Adipose tissue (tissue), 3 donors: ENCODE results near the gene DMAP1. TPM values are rescaled to one million over a fixed set of nuclear protein-coding genes. Genes with fewer than 3 reads are reported as not detected.

ENCODE experiments used
- H3K27ac ChIP-seq: one replicate; pipeline ENCODE4 v1.5.1; 2013; ENCODE audit warnings: low read depth, low read length
- WGBS, 3 donors: extraction: QIAGEN DNeasy Blood & Tissue Kit; methylation state at CpG; one replicate each; pipeline ENCODE4 v1.1.7; 2013; 5-methylcytosine and 5-hydroxymethylcytosine counted together
- polyA plus RNA-seq, 3 donors: library from polyadenylated mRNA; stranded (reverse); fragments of 200-250 nt; gene quantifications; one replicate each; pipeline ENCODE4 v1.2.3, GENCODE V29; 2013
- donor health status: healthy with polysubstance abuse.
- donor health status: Bipolar disorder and iron deficiency.
- donor health status: healthy.

The DMAP1 gene
- polyA plus RNA-seq, 3 donors = 24.5 to 31.0 (median 26.9) TPM

GRCh38 chr1:44223187-44223610 is 9.9 kb downstream of the DMAP1 start:
- no peak overlapping the region for H3K27ac ChIP-seq
- WGBS, 3 donors = 54 to 79% (median 62%) methylated on average over 11 of the region's 11 CpGs

GRCh38 chr1:44225761-44226160 is 12.5 kb downstream of the DMAP1 start:
- H3K27ac ChIP-seq = no peak overlapping the region
- 94 to 98% (median 98%) methylated on average over 2 of the region's 2 CpGs for WGBS, 3 donors

GRCh38 chr1:44227211-44227610 is 13.9 kb downstream of the DMAP1 start:
- no peak overlapping the region for H3K27ac ChIP-seq
- WGBS, 3 donors = 18 to 78% (median 53%) methylated on average over 1 of the region's 1 CpG

GRCh38 chr1:44228218-44228617 is 14.9 kb downstream of the DMAP1 start:
- H3K27ac ChIP-seq = no peak overlapping the region
- WGBS, 3 donors = 95 to 97% (median 96%) methylated on average over 13 of the region's 13 CpGs

GRCh38 chr1:44229435-44230167 is 16.3 kb downstream of the DMAP1 start:
- H3K27ac ChIP-seq = no peak overlapping the region
- WGBS, 3 donors = 94 to 96% (median 96%) methylated on average over 16 of the region's 16 CpGs

- 92 to 95% (median 93%) methylated on average over 3 of the region's 3 CpGs for WGBS, 3 donors
- H3K27ac ChIP-seq = no peak overlapping the region
These were observed 17.5 kb downstream of the DMAP1 start for GRCh38 chr1:44230796-44231195.

GRCh38 chr1:44233593-44233992 is 20.3 kb downstream of the DMAP1 start:
- 81 to 100% (median 88%) methylated on average over 1 of the region's 1 CpG for WGBS, 3 donors
- H3K27ac ChIP-seq = no peak overlapping the region

- no peak overlapping the region for H3K27ac ChIP-seq
- WGBS, 3 donors = 90 to 96% (median 95%) methylated on average over 5 of the region's 5 CpGs
These were observed 22.5 kb downstream of the DMAP1 start for GRCh38 chr1:44235808-44236207.

GRCh38 chr1:44236490-44237272 is 23.4 kb downstream of the DMAP1 start:
- H3K27ac ChIP-seq = no peak overlapping the region
- 87 to 97% (median 96%) methylated on average over 8 of the region's 8 CpGs for WGBS, 3 donors

GRCh38 chr1:44237721-44238457 is 24.6 kb downstream of the DMAP1 start:
- WGBS, 3 donors = 43 to 63% (median 55%) methylated on average over 33 of the region's 33 CpGs
- H3K27ac ChIP-seq = no peak overlapping the region

- 82 to 86% (median 82%) methylated on average over 4 of the region's 4 CpGs for WGBS, 3 donors
- H3K27ac ChIP-seq = no peak overlapping the region
These were observed 25.4 kb downstream of the DMAP1 start for GRCh38 chr1:44238660-44239059.

GRCh38 chr1:44239331-44239960 is 26.2 kb downstream of the DMAP1 start:
- WGBS, 3 donors = 47 to 52% (median 52%) methylated on average over 8 of the region's 8 CpGs
- no peak overlapping the region for H3K27ac ChIP-seq

- H3K27ac ChIP-seq = no peak overlapping the region
- WGBS, 3 donors = 60 to 80% (median 70%) methylated on average over 3 of the region's 3 CpGs
These were observed 26.7 kb downstream of the DMAP1 start for GRCh38 chr1:44239961-44240371.

- peak overlapping the region; percentile 17 for H3K27ac ChIP-seq
- 73 to 92% (median 90%) methylated on average over 9 of the region's 9 CpGs for WGBS, 3 donors
These were observed 27.8 kb downstream of the DMAP1 start for GRCh38 chr1:44240802-44241671.

GRCh38 chr1:44242746-44243145 is 29.5 kb downstream of the DMAP1 start:
- WGBS, 3 donors = 78 to 91% (median 87%) methylated on average over 16 of the region's 16 CpGs
- no peak overlapping the region for H3K27ac ChIP-seq

- WGBS, 3 donors = 96% methylated on average over 7 of the region's 7 CpGs
These were observed 30.7 kb downstream of the DMAP1 start for GRCh38 chr1:44243782-44244495.

GRCh38 chr1:44244986-44245385 is 31.7 kb downstream of the DMAP1 start:
- H3K27ac ChIP-seq = no peak overlapping the region
- 91 to 93% (median 92%) methylated on average over 9 of the region's 9 CpGs for WGBS, 3 donors

More at GRCh38 chr1:44243782-44244495, 30.7 kb downstream of the DMAP1 start:
- H3K27ac ChIP-seq = no peak overlapping the region
